Uterus (tissue), 4 donors: Measurements from ENCODE around the gene MSANTD1. TPM values are rescaled to one million over a fixed set of nuclear protein-coding genes. Genes with fewer than 3 reads are reported as not detected.

Source experiments
- DNase-seq, 2 donors: peaks; one replicate each; pipeline ENCODE4 v3.0.0-alpha.2; 2019 to 2020
- H3K27ac ChIP-seq, 2 donors: fragments of 200-600 bp; sonication (generic); 1 replicate in 1 of 2; 2 replicates in 1 of 2; pipeline ENCODE4 v1.5.1; 2016 to 2018
- H3K27me3 ChIP-seq, 2 donors: fragments of 200-600 bp; sonication (generic); one replicate each; pipeline ENCODE4 v1.5.1; 2018 to 2019; ENCODE audit warnings: control low read depth in 1 of 2
- H3K36me3 ChIP-seq, 2 donors: fragments of 200-600 bp; sonication (generic); one replicate each; pipeline ENCODE4 v1.5.1; 2019; ENCODE audit warnings: control low read depth in 1 of 2
- H3K4me1 ChIP-seq, 2 donors: fragments of 200-600 bp; sonication (generic); one replicate each; pipeline ENCODE4 v1.5.1; 2018 to 2019; ENCODE audit warnings: control low read depth in 1 of 2
- H3K4me3 ChIP-seq, 2 donors: fragments of 200-600 bp; sonication (generic); 1 replicate in 1 of 2; 2 replicates in 1 of 2; pipeline ENCODE4 v1.5.1; 2018 to 2019; ENCODE audit warnings: mild to moderate bottlenecking in 1 of 2
- H3K9me3 ChIP-seq, 2 donors: fragments of 200-600 bp; sonication (generic); one replicate each; pipeline ENCODE4 v1.5.1; 2019; ENCODE audit warnings: control low read depth in 1 of 2
- POLR2A ChIP-seq, 2 donors: fragments of 450-650 bp; IDR thresholded peaks; one replicate each; pipeline ENCODE4 v1.6.1; 2016; ENCODE audit warnings: antibody characterized with exemption in 2 of 2, mild to moderate bottlenecking in 1 of 2, moderate library complexity in 1 of 2
- intact Hi-C: fragments of 100-400 bp; cut with DNase I; formaldehyde crosslinking; loops from one replicate; pipeline ENCODE4 v1.15.1; 2023; ENCODE audit warnings: low total_unique reads
- total RNA-seq, 4 donors: library from RNA; depleted of rRNA in 3 of 4; stranded (reverse); fragments of >200 nt in 3 of 4; gene quantifications; one replicate each; pipeline versions ENCODE4 v1.1.0 to v1.2.4, GENCODE V29; 2014 to 2023
- TF ChIP-seq, protein P1 (sequence below), 4 experiments: fragments of 200-600 bp in 2 of 4; fragments of 450-650 bp in 2 of 4; sonication (generic) in 2 of 4; IDR thresholded peaks; one replicate each; pipeline ENCODE4 v1.5.1; 2016 to 2019; ENCODE audit warnings: antibody characterized with exemption in 4 of 4, mild to moderate bottlenecking in 2 of 4, moderate library complexity in 1 of 4
- donor health status: DM: yes; HTN: yes; CAD: no.

Gene MSANTD1
- total RNA-seq: 1 to 10 TPM in 3 of 4 donors, not detected in 1; 1.3 to 3.3 (median 2.1) TPM

DNA sequence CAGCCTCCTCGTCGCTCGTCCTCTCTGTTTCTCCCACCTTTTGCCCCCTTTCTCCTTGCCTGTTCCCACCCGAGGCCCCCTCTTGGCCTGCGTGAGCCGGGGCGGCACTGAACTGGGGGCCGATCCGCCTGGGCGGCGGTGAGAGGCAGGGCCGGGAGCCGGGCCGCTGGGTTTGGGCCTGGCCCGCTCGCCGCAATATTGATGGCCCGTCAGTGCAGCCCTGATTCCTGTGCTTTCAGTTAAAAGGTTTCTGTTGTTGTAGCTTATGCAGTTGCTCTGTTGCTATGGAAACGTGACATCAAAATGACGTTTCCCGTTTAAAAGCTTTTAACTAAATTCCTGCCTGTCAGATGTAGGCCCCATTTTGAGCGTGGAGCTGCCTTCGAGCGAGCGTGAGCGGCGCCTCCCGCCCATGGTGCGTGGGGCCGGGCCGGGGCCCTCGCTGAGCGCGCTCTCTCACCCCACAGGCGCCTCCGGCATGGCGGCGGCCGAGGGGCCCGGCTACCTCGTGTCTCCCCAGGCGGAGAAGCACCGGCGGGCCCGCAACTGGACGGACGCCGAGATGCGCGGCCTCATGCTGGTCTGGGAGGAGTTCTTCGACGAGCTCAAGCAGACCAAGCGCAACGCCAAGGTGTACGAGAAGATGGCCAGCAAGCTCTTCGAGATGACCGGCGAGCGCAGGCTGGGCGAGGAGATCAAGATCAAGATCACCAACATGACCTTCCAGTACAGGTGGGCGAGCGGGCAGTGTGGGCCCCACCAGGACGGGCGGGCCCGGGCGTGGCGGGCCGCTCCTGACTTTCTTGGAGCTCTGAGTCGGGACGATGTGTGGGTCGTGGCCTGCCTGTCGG, at the start of gene MSANTD1:
MSANTD1 (plus strand) TSS at position 349 of the 851 bp plus-strand sequence; CDS start at position 413, 64 bp downstream.
- Histone ChIP-seq H3K36me3 (no peaks in the 10 kb centered on the region), H3K4me3 (no peak within 1 kb of the TSS), H3K4me1 (no peaks in the 10 kb centered on the region), H3K9me3 (no peaks in the 10 kb centered on the region), H3K27ac (no peak within 1 kb of the TSS), H3K27me3 (no peaks in the 10 kb centered on the region)
- no peak for DNase-seq
- TF ChIP-seq, protein P1, sequence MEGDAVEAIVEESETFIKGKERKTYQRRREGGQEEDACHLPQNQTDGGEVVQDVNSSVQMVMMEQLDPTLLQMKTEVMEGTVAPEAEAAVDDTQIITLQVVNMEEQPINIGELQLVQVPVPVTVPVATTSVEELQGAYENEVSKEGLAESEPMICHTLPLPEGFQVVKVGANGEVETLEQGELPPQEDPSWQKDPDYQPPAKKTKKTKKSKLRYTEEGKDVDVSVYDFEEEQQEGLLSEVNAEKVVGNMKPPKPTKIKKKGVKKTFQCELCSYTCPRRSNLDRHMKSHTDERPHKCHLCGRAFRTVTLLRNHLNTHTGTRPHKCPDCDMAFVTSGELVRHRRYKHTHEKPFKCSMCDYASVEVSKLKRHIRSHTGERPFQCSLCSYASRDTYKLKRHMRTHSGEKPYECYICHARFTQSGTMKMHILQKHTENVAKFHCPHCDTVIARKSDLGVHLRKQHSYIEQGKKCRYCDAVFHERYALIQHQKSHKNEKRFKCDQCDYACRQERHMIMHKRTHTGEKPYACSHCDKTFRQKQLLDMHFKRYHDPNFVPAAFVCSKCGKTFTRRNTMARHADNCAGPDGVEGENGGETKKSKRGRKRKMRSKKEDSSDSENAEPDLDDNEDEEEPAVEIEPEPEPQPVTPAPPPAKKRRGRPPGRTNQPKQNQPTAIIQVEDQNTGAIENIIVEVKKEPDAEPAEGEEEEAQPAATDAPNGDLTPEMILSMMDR (IDR thresholded peaks at IDR 0.05): no peak
- TF ChIP-seq POLR2A (IDR thresholded peaks at IDR 0.05): no peak
- intact Hi-C loops: no loop called here

DNA sequence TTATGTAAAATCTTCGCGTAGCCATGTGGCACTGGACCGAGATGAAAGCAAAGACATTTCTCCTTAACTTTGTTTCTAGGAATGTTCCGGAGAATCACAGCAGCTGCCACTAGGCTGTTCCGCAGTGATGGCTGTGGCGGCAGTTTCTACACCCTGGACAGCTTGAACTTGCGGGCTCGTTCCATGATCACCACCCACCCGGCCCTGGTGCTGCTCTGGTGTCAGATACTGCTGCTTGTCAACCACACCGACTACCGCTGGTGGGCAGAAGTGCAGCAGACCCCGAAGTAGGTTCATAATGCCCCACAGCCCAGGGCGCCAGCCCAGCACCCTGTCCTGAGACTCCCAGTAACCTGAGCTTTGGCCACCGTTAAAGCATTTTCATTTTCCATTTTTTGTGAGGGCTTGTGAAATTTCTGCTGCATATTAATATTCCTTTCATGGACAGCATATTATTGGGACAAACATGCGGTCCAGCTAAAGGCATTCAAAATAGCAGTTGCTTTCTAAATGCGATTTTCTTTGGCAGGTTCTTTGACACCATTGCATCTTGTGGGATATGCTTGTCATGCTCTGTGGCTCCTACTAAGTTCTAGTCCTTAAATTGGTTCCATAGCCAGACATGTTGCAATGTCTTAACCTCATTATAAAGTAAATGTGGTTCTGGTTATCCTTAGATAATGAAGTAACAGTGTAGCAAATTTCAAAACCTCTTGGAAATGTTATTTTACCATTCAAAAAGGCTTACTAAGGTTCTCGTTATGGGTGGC, 49.1 kb upstream of the MSANTD1 start:
- DNase-seq: no peak
- TF ChIP-seq, protein P1 (IDR thresholded peaks at IDR 0.05): no peak
- TF ChIP-seq POLR2A (IDR thresholded peaks at IDR 0.05): no peak
- no peaks in the 10 kb centered on the region for H3K9me3 ChIP-seq
- H3K27ac ChIP-seq: no peak overlapping the region
- intact Hi-C loops: no loop called here
- no peaks in the 10 kb centered on the region for H3K27me3 ChIP-seq
- no peaks in the 10 kb centered on the region for H3K36me3 ChIP-seq
- H3K4me3 ChIP-seq: no peak overlapping the region
- H3K4me1 ChIP-seq: no peaks in the 10 kb centered on the region

DNA sequence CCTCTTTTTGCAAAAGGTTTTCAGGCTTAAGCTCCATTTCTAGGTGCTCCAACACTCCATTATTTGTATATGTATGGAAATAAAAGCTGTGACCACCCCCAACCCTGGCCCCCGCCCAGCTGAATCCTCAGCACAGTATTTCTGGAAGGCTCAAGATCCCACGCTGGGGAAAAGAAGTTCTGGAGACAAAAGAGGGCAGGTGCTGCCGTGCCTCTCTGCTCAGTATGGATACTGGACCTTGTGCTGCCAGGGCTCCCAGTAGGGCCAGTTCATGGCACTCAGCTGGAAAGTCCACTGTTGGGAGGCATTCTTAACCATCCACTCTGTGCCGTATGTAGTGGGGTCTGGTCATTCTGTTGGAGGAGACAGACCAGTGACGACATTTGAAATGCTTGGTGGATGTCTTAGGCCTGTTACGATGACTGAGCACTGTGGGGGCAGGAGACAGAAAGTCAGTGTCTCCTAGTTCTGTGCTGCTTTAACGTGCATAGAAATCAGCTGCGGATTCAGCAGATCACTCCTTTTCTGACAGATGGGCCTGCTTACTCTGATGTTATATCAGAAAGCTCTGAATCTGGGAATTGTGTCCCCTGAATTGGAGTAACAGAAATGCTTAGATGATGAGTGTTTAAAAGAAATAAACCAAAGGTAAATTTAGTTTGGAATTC, 48.4 kb upstream of the MSANTD1 start:
- Histone ChIP-seq H3K9me3 (no peaks in the 10 kb centered on the region), H3K4me1 (no peaks in the 10 kb centered on the region), H3K4me3 (no peak overlapping the region), H3K36me3 (no peaks in the 10 kb centered on the region), H3K27ac (no peak overlapping the region), H3K27me3 (no peaks in the 10 kb centered on the region)
- TF ChIP-seq POLR2A (IDR thresholded peaks at IDR 0.05): no peak
- TF ChIP-seq, protein P1 (IDR thresholded peaks at IDR 0.05): no peak
- intact Hi-C loops: no loop called here
- no peak for DNase-seq

DNA sequence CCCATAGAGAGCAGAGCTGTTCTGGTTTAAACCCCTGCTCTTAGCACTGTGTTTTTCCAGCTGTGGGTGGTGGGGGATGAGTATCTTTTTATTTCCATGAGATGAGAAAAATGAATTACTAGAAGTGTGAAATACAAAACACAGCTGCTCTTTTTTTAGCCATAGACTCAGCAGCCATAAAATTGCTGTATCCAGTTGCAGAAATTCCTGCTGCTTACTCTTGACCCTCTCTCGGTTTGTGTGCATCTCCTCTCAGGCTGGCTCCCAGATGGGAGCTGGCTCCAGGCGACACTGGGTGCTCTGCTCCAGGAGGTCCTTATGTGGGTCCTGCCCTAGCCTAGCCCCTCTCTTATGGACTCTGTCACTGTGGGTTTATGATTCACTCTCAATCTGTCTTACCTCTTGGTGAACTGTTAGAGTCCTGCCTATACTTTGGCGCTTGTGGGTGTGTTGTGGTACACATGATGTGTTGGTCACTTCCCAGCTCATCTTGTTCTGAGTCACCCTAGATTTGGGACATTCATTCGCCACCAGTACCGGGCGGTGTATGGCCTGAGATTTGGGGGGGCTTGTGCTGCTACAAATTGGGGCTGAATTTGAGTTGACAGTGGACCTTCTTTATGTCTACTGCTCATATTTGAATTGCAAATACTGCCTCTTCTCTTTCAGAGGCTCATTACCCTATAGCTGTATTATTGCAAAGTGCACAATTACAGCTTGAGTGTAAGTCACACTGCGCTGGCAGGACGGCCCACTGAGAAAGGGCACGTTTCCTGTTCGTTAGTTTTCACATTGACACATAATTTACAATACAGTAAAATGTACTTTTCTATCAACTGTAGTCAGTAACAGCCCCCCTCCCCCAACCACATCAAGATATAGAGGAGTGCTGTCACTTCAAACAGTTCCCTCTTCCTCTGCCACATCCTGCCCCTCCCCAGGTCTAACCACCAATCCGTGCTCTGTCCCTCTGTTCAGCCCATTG, 46.9 kb upstream of the MSANTD1 start:
- Histone ChIP-seq H3K27ac (peak overlapping the region; percentile 9 to 75), H3K36me3 (no peaks in the 10 kb centered on the region), H3K4me1 (no peaks in the 10 kb centered on the region), H3K27me3 (no peaks in the 10 kb centered on the region), H3K4me3 (no peak overlapping the region), H3K9me3 (no peaks in the 10 kb centered on the region)
- DNase-seq: no peak
- TF ChIP-seq, protein P1 (IDR thresholded peaks at IDR 0.05): no peak
- TF ChIP-seq POLR2A (IDR thresholded peaks at IDR 0.05): no peak
- intact Hi-C loops: no loop called here
